ENCODE measurements around the gene JOSD1. TPM values are rescaled to one million over a fixed set of nuclear protein-coding genes. Genes with fewer than 3 reads are reported as not detected.

The JOSD1 gene
- 66.4 and 66.5 TPM in 2 replicates for total RNA-seq

GRCh38 chr22:38700789-38701628 lies at the start of gene JOSD1:
Gene JOSD1, minus strand, starts transcription at chr22:38700943. Its CDS starts 956 bp downstream, at chr22:38699987.

GRCh38 chr22:38705235-38706100 lies 4.7 kb upstream of the JOSD1 start, which contains the start of gene GTPBP1:
Gene GTPBP1, plus strand, starts transcription at chr22:38705944. Its CDS starts 12 bp downstream, at chr22:38705956.

GRCh38 chr22:38681582-38682335 lies 19.0 kb downstream of the JOSD1 start, which contains the start of gene TOMM22:
Gene TOMM22, plus strand, starts transcription at chr22:38681957. Its CDS starts 22 bp downstream, at chr22:38681979.

GRCh38 chr22:38656256-38657044 lies 44.3 kb downstream of the JOSD1 start, which contains the start of the genes CBY1 and FAM227A:
Gene CBY1, plus strand, starts transcription at chr22:38656638. Its CDS starts 11,417 bp downstream, at chr22:38668055.
Gene FAM227A, minus strand, starts transcription at chr22:38656392. Its CDS starts 6,224 bp downstream, at chr22:38650168.

Other genes with a start within 250 kb of the JOSD1 start
- not detected in 2 replicates for gene KCNJ4, start 245.7 kb downstream of the JOSD1 start, total RNA-seq
- gene KDELR3, start 232.8 kb downstream of the JOSD1 start, total RNA-seq = 95.3 and 125 TPM in 2 replicates
- gene DDX17, start 194.6 kb downstream of the JOSD1 start, total RNA-seq = 385 and 404 TPM in 2 replicates
- gene DMC1, start 130.8 kb downstream of the JOSD1 start, total RNA-seq = 3.2 and 3.4 TPM in 2 replicates
- gene FAM227A, start 44.6 kb downstream of the JOSD1 start, total RNA-seq = 1.1 and 1.8 TPM in 2 replicates
- 19.2 and 20.9 TPM in 2 replicates for gene CBY1, start 44.3 kb downstream of the JOSD1 start, total RNA-seq
- 51.5 and 55.1 TPM in 2 replicates for gene TOMM22, start 19.0 kb downstream of the JOSD1 start, total RNA-seq
- gene GTPBP1, start 5.0 kb upstream of the JOSD1 start, total RNA-seq = 38.2 and 41.9 TPM in 2 replicates
- gene SUN2, start 55.1 kb upstream of the JOSD1 start, total RNA-seq = 117 and 146 TPM in 2 replicates
- gene DNAL4, start 93.2 kb upstream of the JOSD1 start, total RNA-seq = 14.9 and 15.4 TPM in 2 replicates
- gene NPTXR, start 143.1 kb upstream of the JOSD1 start, total RNA-seq = 0.79 and 1.1 TPM in 2 replicates
- gene CBX6, start 171.3 kb upstream of the JOSD1 start, total RNA-seq = 57.9 and 60.9 TPM in 2 replicates

Measured in aortic smooth muscle cell (primary cell).